NCI-H146 treated with DMSO at 0.1 percent for 48 hours (cell line): Measurements from ENCODE around the gene MB21D2.
"Not testable (repeated sequence)": the region's sequence is repeated elsewhere in the genome, so short reads cannot be mapped to it uniquely, and the experiment has no call there.

Experiments
- DNase-seq: peaks from one replicate; lab custom pipeline; 2025; ENCODE audit not compliant: unreplicated experiment; lab: John Stamatoyannopoulos, UW

The MB21D2 gene

DNA sequence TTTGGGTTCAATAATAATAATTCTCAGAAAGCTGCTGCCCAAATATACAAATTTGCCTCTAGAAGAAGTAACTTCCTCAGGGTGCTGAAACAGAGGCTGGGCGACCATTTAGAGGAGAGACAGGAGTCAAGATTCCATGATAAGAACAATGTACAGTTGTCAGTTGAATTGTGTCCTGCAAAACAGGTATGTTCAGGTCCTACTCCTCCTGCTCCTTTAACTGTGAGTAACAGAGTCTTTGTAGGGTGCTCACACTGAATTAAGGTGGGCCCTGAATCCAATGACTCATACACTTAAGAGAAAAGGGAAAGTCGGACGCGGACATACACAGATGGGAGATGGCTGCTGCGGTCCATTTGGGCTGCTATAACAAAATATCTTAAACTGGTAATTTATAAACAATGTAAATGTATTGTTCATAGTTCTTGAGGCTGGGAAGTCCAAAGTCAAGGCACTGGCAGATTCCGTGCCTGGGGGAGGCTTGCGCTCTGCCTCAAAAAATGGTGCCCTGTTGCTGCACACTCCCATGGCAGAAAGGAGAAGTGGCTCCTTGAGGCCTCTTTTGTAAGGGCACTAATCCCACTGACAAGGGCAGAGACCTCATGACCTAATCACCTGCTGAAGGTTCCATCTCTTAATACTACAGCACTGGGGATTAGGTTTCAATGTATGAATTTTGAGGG, 55.1 kb downstream of the MB21D2 start:
- DNase-seq: no peak

DNA sequence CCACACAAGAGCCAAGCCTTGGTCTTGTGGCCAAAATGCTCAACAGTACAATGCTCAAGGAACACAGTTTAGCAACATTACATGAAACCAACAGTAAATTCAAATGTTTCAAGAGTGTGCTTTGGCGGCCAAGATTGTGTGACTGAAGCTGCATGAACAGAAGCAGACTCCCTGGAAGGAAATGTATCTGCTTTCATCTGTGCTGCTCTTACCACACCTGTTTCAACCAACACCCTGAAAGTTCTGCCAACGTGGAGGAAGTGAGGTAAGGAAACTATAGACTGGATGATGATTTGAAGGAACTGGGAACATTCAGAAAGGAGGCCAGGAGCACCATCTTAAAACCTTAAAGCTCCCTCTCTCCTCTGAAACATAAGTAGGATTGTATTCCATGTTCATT, 55.7 kb downstream of the MB21D2 start:
- DNase-seq: no peak

DNA sequence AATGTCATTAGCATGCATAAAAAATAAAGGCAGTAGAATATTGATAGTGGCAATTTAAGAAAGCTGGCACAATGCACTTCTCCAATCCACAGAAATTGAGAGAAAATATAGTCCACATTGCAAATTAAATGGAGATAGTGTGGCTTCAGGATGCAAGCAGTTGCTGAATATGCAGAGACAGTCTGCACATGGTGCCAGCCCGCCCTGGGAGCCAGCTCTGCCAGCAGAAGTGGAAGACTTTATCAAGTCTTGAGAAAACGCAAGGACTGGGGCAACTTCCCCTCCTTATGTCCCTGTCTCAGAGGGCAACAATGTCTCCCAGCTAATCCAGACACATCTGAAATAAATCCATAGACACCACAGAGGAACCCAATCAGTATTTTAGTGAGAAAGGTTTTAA, 57.2 kb downstream of the MB21D2 start:
- no peak for DNase-seq

DNA sequence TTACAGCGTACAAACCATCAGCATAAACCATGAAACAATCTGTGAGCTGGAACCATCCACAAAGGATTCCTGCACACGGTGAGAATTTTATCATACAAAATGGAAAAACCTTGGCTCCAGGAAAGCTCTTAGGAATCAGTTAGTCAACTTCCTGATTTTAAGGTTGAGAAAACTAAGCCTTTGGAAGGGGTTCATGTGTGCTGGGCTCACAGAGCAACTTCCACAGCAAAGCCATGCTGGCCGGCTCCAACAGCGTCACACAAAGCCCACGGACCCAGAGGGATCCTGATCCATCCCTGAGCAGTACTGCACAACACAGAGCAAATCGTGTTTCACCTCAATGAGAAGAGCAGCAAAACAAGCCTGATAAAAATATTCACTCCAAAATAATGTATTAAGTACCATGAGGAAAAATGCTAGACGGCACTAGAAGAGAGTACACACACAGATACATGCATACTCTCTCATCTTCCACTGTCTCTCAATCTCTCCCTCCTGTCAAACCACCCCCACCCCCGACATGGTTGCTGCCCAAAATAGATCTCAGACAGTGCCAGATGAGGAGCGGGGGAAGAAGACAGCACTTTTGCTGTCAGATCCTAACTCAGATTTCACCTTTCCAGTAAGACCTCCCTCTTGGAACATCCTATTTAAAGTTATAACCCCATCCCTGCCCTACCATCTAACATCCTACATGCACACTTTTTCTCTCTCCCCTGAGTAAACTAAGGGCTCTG, 58.6 kb downstream of the MB21D2 start:
- DNase-seq: no peak

DNA sequence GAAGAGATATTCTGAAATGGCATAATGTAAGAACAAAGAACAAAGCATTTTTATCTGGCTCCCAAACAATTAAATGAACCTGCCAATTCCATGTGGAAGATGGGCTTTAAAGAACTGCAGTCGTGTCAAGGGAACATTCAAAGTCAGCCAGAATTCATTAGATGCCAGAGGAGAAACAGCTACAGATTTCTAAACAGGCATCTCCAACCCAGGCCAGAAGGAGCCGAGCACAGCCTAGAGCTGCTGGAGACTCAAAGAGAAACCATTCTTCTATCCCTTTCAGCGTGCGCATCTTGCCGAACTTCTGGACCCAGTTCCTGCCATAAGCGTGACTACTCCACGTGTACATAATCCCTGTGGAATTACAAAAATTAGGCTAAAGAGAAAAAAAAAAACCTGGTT, 60.4 kb downstream of the MB21D2 start:
- no peak for DNase-seq

DNA sequence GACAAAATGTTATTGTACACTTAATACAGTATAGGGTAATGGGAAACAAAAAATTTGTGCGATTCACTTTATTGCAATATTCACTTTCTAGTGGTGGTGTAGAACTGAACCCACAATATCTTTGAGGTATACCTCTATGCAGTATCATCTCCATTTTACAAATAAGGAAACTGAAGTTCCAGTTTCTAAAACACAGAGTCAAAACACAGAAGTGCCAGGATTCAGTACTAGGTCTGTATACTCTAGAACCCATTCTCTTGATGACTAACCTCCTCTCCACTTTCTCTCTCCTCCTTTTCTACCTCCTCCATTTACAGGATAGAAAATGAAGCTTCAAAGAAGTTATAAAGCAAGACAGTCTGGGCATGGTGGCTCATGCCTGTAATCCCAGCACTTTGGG, 62.2 kb downstream of the MB21D2 start:
- no peak for DNase-seq

DNA sequence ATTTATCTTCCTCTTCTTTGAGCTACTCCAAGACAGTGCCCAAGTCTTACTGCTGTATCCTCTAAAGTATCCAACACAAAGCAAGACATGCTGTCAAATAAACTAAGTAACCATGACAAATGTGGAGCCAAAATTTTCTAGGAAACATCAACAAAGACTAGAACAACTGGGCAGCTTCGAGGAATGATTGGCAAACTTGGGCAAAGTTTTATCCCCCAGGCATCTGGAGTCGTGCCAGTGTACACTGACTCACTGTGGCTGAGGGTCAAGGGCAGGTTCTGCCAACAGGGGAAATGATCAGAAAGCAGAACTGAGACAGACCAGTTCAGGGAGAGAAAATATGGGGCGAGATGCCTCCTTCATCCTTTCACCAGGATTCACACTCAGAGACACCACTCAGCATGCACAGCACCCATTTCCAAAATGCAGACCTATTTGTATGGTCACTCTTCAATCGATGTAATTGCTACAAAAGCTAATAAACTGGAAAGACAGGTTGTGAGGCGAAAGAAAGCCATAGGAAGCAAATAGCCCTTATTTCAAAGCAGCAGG, 65.8 kb downstream of the MB21D2 start:
- no peak for DNase-seq

DNA sequence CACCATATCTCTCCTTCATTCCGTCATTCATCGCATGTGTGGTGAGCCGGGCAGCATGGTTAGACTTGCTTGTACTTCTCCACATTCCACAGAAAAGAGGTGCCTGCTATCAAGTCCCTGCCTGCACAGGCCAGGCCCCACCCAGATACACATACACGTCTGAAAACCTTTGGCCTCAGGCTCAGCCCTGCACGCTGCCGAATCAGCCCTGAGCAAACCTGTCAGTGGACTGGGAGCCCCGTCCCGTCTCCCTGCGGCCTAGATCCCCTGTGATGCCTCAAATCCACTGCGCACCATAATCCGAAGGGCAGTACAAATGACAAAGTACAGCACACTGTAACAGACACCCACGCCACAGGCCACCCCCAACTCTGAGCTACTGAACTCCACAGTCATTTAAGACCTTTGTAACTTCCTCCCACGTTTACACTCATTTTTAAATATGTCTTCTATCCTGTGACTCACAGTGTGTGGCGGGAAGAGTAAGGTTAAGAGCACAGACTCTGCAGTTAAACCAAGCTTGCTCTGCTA, 67.1 kb downstream of the MB21D2 start:
- no peak for DNase-seq

DNA sequence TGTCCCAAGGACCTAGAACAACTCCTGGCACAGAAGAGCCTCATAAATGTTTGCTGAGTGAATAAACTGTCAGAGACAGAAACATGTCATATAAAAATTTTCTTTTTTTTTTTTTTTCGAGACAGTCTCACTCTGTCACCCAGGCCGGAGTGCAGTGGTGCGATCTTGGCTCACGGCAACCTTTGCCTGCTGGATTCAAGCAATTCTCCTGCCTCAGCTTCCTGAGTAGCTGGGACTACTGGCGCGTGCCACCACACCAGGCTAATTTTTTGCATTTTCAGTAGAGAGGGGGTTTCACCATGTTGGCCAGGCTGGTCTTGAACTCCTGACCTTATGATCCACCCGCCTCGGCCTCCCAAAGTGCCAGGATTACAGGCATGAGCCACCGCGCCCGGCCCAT, 67.8 kb downstream of the MB21D2 start:
- DNase-seq: not testable (repeated sequence)

DNA sequence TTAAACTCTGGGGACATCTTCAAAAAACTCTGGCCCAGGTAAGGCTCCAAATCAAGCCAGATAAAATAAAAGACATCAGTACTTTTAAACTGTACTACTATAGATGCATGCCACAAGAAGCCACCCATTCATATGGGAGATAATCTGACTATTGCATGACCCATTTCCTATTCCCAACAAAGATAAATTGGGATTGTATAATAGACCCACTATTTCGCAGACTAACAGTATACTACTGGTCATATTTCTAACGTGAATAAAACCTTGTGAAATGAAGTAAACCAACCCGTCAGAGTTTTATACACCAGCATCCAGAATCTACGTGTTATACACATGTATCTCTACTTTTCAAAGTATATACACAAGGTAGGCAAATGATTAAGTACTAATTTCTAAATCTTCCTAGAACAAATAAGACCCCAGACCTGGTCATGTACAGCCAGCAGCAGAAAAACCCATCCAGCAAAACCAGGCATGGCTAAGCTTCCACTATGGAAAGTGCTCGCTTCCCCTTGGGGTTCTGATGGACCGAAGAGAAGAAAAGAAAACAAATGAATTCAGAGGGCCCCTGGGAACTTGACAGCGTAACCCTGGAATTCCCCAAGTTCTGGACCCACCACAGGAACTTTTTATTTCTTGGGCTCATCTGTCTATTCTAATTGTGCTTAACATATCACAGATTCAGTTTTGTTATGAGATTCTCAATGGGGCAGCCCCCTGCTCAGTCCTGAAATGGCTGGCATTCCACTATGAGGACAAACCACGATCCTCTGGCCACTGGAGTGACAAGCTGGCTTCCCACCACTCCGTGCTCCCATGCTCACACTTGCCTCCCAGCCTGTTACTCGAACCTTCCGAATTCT, 69.1 kb downstream of the MB21D2 start:
- DNase-seq: no peak

DNA sequence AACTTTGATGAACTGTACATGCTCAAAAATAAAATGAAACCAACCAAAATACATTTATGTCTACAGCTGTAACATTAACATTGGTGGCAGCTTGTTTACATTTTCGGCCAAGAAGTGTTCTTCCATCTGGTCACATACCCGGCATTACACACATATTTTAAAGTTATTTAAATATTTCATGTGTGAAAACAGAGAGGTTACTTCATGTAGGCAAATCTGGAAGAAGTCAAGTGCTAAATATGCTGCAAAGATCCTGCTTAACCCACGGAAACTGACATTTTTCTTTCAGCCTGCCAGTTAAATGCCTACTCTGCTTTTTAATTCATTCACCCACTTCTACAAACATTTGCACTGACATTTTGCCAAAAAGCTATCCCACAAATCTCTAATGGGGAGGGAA, 69.7 kb downstream of the MB21D2 start:
- DNase-seq: no peak

DNA sequence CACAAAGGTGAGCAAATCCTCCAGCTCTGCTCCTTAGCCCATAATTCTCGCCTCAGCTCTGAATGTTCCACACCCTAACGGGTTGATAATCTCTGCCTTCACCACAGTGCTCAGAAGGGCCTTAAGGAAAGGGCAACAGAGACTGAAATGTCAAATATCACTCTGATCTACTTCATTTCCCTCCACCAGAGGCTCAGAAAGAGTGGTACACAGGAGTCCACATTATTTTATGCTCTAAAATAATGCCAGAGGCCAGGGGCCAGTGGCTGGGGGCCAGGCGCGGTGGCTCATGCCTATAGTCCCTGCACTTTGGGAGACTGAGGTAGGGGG, 72.2 kb downstream of the MB21D2 start:
- DNase-seq: no peak

DNA sequence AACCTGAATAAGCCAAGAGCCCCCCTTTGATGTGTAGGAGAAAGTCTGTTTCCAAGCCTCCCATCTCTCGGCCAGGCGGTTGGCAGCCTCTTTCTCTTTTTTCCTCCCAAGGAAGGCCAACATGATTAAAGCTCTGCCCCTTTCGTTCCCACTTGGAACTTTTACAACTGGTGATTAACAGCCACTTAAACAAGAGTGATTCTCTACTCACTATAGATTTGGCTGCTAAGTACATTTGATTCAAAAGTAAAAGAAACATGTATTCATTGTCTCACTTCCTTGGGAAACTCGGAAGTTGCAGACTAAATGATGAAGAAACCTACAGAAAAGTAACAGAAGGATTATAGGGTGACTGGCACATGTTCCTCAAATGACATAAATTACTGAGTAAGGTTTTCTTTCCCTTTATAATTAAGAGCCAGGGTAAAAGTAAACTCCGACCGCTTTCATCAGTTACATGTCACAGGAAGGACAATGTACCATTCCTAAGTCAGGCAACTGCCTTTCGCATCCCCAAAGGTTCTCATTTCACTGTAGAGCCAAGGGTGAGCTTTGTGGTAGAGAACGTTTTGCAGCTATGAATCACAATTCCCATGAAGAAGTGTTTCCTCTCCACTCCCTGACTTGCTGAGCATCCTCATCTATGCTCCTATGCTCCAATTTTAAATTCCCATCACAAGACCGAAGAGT, 72.7 kb downstream of the MB21D2 start:
- DNase-seq: no peak

DNA sequence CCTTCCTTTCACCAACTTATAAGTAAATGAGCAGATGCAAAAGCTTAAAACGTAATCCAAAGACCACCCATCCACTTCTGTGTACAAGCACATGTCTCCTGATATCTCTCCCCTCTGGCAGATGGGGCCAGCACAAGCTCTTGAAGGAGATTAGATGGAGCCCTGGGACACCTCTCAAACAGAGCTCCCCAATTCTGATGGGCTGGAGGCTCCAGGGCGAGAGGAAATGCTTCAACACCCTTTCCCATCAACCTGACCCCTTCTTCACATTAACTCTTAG, 73.2 kb downstream of the MB21D2 start:
- DNase-seq: no peak

DNA sequence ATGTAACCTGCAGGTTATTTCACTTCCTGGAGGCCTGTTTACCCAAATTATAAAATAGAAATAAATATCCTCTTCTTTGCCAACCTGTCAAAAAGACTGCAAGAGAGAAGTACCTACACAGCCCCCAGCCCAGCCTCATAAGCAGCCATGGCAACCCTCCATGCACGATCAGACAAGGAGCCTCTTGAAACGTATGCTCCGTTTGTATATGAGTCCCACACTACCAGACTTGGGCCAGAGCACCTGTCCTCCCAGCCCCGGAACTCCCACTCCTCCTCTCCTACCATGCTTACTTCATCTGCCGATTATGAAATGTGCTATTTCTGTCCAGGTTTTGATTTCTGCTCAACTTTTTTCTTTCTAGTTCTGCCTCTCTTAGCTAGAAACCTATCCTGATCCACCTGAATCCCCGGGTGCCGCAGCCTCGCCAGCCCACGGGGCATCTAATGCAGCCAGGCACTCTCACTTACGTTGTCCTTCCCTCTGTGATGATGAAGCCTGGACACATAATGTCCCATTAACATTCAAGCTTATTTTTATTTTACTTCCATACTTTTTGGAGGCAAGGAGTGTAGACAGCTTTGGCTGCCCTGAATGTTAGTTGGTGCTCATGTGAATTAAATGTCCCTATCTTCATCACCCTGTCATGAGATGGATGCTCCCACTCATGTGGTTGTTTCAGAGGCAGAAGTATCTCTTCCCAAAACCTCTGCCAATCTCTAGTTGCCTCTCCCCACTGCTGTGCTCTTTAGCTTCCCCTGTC, 73.8 kb downstream of the MB21D2 start:
- DNase-seq: no peak

DNA sequence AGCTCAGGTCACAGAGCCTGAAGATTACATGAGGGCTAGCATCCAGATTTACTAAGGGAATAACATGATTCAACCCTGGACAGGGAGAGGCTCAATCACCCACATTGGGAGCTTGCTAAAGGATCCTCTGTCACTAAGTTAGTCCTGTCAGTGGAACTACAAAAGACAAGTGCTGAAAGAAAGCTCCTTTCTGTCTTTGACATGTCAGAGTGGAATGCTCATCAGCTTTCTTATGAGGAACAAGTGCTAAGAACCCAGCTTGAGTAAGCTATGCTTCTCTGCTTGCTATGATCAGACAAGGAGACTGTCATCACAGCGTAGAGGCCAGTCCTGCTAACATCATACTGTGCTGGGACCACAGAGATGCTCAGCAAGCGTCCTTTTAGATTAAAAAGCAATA, 74.5 kb downstream of the MB21D2 start:
- no peak for DNase-seq

DNA sequence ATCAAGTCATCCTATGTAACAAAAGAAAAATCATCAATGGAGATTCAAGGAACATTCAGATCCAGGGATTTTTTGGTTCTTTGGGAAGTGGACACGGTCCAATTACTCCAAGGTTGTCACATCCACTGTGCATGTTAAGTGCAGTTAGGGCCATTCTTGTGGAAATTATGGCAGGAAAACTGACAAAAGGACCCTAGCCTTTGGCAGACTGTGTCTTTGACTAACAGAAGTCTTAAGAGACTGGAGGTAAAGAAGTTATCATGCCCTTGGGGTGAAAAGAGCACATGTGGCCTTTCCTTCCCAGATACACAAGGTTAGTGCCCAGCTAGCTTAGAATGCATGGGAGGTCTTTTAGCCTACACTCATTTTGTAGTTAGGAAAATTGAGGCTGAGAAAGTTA, 74.9 kb downstream of the MB21D2 start:
- DNase-seq: no peak

DNA sequence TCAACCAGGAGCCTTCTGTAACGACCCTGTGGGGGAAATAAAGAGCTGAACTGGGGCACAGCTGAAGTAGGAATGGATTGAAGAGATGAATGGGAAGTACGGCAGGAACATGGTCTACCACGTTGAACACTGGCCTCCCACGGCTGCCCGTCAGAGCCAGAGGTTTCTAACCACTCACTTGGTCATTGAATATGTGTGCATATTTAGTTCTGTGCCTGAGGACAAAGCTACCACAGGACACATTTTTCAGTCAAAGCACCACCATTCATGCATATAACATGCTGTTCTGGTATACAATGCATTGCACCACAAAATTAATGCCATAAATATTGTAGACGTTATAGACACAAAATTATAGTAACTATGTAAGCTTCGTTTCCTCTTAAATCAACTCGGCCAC, 75.5 kb downstream of the MB21D2 start:
- DNase-seq: no peak

DNA sequence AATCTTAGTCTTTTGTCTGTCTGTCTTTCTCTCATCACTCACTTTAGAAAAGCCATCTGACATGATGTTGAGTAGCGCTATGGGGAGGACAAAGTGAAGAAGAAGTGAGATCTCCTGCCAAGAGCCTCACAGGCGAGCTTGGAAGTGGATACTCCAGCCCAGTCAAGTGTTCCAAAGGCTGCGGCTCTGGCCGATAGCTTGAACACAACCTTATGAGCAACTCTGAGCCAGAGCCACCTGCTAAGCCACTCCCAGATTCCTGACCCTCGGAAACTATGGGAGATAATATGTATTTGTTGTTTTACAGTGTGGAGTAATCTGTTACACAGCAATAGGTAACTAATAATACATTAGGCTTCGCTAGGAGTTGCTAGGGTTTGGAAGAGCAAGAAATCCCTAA, 76.2 kb downstream of the MB21D2 start:
- no peak for DNase-seq

DNA sequence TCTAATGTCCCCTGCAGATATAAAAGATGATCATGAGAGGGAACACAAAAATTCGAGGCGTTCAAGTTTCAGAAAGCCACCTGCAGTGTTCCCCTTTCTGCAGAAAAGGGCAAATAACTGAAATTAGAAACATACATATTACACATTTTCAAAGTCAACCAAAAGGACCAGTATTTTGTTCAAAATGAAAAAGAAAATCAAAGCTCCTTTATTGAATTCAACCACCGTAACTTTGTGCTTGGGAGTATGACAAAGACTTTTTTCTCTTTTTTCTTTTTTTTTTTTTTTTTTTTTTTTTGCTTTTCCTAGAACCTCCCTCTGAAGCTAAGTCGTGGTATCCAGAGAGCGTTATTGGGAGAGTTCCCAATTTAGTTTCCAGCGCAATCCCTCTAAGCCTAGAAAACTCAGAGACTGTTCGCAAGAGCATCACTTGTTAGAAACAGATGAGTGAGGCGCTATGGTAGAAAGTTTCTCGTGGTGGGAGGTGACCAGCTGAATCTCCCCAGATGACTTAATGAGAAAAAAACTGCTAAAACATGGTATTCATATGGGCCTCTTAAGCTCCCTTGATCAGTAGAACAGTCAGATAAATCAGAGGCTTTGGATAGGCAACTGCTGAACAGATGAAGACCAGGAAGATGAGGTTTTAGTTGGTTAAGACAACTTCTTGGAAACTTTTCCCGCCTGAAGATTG, 77.4 kb downstream of the MB21D2 start:
- DNase-seq: no peak
